Activated T-helper 1 cell treated with anti-CD3 and anti-CD28 coated beads, Interleukin-2, amount 50 U/mL, for 16 hours (primary cell): ENCODE measurements around the gene DDN.

ENCODE experiments used
- DNase-seq, 2 donors: peaks; one replicate each; pipeline ENCODE4 v3.0.0-alpha.2; 2020; ENCODE audit warnings: low read depth in 1 of 2, low spot score in 1 of 2

Gene DDN

DNA sequence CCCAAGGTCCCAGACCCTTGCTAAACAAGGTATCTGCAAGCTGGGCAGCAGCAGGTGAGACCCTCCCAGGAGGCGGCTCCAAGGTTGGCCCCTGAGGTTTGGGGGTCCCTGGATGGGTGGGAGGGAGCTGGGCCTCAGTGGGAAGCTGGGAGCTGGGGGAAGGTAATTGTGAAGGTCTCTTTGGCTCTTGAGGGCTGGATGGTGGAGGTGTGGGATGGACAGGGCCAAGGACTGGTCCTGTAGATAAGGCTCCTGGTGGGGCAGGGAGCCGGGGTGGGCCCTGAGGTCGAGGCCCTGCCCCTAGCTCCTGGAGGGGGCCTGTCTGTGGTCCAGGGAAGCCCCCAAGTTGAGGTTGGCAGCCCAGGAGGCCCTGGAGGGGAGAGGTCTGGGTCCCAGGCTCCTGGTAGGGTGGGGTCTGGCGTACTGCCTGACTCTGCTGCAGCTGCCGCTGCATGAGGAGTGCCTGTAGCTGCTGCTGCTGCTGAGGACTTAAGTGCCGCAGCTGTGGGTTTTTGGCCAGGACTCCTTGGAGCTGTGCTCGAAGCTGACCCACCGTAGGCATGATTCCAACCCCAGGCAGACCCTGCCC lies 32.5 kb upstream of the DDN start:
- no peak for DNase-seq

GRCh38 chr12:49030714-49031572 lies 31.8 kb upstream of the DDN start:
- DNase-seq = no peak

DNA sequence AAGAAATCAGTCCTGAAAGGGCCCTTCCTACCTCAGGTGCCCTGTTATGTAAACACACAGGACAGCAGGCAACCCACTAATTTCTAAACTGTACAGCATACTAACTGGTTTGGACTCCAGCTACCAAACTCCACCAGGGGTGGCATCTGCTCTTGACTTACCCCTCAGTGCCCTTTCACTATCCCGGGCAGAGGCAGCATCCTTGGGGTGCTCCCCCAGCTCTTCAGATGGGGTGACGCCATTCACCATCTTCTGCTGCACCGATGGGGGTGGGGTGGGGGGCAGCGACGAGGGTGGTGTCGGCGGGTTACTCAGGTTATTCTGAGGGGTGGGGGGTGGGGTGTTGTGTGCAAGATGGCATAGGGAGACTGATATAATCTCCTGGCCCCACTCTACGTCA lies 30.9 kb upstream of the DDN start:
- no peak for DNase-seq

- no peak for DNase-seq
Observed at GRCh38 chr12:49028666-49029275, 29.6 kb upstream of the DDN start.

DNA sequence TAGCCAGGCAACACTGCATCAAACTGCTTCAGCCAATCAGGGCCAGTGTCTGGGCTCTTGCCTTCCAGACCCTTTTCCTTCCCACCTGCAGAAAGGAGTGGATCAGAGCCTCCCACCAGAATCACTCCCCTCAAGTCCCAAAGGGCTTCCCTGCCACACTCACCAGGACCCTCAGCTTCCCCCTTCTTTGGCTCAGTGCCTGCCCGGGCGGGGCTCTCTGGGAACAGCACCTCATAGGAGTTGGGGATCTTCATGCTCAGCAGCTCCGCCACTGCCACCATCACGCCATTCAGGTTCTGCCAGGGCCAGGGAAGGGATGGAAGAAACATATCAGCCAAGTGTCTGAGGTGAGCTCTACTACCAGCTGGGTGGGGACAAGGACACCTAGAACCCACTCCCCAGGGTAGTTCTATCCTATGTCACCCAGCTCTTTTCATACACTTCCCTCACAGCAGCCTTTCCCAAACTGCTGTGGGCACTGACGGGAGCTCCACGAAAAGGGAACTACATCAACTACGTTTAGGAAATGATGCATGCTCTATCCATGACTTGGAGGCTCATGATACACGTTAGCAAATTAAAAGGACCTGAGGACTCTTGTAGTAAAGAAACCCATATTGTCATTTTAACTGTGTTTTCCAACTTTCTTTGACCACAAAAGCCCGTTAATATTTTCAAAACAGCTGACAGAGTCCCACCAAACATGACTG lies 28.8 kb upstream of the DDN start:
- no peak for DNase-seq

DNA sequence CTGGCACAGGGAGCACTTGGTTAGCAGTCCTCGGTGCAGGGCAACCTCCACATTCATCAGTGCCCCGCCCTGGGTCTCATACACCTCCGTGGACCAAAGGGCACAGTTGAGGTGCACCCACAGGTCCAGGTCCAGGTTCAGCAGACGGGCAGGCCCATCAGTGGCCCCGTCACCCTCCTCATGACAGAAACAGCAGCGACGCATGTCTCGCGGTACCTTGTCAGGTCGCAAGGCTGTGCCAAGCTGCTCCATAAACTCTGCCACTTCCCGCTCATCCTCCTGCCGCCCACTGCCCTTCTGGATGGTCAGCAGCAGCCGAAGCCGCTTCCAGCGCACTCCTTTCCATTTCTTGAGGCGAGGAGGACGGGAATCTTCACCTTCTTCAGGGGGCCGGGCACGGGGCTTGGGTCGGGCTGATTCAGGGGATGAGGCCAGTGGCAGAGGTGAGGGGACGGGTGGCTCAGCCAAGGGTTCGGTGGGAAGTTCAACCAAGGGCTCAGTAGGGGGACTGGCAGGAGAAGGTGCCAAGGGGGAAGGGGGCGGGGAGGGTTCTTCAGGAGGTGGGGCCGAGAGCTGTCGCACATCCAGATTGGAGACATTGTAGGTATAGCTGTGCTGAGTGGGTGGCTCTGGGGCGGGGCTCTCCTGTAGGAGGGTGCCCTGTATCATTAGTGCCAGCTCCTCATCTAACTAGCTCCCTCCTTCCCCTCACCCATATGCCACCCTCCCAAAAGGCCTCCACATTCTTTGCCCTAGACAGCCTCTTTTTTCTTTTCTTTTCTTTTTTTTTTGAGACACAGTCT lies 27.7 kb upstream of the DDN start:
- DNase-seq = no peak

GRCh38 chr12:49026101-49026500 lies 26.9 kb upstream of the DDN start:
- no peak for DNase-seq

DNA sequence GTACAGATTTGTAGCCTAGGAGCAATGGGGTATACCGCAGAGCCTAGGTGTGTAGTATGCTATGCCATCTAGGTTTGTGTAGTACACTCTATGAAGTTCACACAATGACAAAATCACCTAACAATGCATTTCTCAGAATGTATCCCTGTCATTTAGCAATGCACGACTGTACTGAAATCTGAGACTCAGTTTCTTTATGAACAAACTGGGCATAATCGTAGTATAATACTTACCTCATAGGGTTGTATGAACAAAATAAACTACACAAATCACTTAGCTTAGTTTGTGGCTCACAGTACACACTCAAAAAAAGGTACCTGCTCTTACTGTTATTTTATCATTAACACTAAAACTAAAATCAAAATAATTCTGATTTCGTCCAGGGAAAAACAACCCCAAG lies 26.3 kb upstream of the DDN start:
- DNase-seq = no peak

DNA sequence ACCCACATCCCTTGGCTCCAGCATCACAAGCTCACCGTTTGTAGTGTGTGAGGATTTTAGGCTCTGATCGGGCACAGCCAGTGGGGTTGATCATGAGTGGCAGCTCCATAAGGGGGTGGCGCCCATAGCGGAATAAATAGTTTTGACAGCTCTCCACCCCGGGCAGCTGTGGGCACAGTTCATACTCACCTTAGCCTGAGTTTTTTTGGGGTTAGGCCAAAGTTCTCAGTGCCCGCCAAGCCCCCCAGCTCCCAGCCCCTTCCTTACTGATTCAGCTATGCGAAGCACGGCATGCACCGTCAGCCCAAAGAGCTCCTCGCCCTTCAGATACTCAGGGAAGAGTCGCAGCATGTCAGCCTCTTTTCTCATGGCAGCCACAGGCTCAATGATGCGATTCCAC lies 25.4 kb upstream of the DDN start:
- no peak for DNase-seq

DNA sequence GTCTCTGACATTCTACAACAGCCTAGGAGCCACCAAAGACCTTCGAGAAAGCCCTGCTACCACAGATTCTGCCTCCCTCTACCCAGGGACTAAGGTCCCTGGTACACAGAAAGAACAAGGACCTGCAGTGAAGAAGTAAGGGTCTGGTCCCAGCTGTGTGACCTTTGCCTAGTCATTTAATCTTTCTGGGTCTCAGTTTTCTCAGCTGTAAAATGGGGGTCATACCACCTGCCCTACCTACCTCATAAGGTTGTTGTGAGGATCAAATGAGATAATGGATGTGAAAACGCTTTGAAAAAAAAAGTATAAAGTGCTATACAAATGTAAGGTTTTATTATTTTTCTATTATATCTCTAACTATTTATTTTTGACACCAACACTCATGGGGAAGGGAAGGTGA lies 24.6 kb upstream of the DDN start:
- DNase-seq = no peak

GRCh38 chr12:49022558-49023178 lies 23.5 kb upstream of the DDN start:
- no peak for DNase-seq

DNA sequence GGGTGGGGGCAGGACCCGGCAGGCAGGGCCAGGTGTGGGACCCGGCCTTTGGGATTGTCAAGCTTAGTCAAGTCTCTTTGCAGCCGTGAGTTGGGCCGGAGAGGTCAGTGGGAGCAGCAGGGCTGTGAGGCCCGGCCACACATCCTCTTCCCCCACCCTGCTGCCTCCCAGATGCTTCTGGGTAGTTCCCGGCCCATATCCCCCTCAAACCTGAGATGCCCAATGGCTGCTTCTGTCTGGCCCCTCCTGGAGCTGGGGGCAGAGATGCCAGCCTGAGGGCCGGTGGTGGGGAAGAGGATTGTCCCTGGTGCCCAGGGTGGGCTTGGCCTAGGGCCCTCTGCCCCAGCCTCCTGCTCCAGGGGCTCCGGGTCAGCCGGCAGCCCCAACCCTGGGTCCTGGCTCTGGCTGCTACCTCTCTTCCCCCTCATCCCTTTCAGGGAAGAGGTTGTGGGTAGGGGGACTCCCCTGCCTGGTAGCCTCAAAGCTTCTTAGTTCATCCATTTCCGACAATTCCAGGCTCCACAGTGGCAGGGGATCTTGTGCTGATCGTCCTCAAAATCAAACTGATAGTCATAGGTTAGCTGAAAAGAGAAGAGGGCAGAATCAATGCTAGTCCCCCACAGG lies 22.2 kb upstream of the DDN start:
- no peak for DNase-seq

GRCh38 chr12:49020441-49020840 lies 21.3 kb upstream of the DDN start:
- DNase-seq = no peak

GRCh38 chr12:49019443-49020324 lies 20.5 kb upstream of the DDN start:
- no peak for DNase-seq

DNA sequence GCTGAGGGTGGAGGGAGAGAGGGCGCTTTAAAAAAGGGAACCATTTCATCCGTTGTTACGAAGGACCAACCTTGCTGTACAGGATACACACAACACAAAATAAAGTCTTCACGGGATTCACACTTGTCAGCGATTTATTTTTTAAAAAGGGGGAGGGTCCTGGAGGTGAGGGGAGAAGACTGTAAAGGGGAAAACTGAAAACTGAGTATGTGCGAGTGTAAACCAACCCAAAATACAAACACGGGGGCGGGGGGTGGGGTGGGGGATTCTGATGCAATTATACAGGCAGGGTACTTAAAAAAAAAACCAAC lies 19.9 kb upstream of the DDN start:
- no peak for DNase-seq

DNA sequence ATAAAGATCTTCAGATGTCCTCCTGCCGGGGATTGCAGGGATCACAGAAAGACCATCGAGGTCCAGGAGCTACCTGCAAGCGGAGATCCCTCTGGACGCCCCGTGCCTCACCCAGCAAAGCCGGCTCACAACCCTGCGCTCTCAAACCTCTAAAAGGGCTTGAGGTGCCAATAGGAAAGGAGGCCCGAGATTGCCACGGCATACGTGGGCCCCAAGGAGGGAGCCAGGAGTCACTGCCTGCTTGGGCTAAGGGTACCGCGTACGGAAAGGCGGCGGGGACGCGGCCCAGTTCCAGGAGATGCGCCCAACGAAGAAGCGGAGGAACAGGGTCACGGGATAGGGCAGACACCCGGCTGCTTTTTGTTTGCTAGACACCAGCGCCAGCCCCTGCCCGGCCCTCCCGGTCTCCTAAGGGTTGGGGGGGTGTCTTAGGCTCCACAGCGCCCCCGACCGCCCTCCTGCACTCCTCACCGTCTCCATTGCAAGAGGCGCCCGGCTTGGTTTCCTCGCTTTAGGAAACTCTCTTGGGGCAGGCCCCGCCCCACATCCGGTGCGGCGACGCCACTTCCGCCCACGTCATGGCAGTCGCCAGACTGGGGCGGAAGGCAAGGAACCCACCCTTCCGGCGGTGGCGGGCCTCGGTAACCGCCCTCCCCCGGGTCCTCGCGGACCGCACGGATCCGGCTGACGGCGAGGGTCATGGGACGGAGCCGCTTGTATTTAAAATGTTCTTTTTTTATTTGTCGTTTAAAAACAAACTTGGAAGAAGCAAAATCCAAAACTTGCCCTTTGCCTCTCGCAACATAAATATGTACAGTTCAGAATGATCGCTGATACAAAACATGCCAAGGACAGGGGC lies 19.3 kb upstream of the DDN start, which contains the start of gene PRKAG1:
Gene PRKAG1, minus strand, starts transcription at position 516 of the 859 bp plus-strand sequence. Its CDS starts 36 bp downstream, at position 480.
- peak; percentile 92 to 94 for DNase-seq

- no peak for DNase-seq
Observed at GRCh38 chr12:49017891-49018260, 18.7 kb upstream of the DDN start.

- DNase-seq = no peak
Observed at GRCh38 chr12:49015196-49015595, 16.0 kb upstream of the DDN start.
